GM18520 (cell line): ENCODE measurements around the gene GRXCR1.

Experiments
- ATAC-seq: cut with Tn5 transposase; IDR thresholded peaks from one replicate; pipeline ENCODE4 v1.9.1; 2021; ENCODE audit not compliant: unreplicated experiment

GRXCR1 gene

DNA sequence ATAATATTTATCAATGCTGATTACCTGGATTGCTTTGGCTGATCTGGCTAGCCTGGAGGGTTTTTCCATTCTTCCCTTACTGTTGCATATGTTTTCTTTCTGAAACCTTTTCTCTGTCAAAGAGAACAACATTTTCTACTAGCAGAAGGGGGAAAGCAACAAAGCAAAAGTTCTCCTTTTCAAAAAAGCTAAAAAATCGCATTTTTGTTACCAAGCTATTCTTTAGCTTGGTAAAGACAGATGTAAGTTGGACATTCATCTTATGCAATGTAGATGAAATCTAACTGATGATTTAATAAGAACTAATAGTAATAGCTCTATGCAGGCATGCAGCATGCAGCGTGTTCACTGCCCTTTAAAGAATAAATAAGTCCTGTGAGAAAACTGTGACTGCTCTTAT is at the start of gene GRXCR1:
Gene GRXCR1 (plus strand): TSS at position 301 of the 400 bp plus-strand sequence. CDS start 554 bp downstream, outside the sequence.
- ATAC-seq, result no peak

DNA sequence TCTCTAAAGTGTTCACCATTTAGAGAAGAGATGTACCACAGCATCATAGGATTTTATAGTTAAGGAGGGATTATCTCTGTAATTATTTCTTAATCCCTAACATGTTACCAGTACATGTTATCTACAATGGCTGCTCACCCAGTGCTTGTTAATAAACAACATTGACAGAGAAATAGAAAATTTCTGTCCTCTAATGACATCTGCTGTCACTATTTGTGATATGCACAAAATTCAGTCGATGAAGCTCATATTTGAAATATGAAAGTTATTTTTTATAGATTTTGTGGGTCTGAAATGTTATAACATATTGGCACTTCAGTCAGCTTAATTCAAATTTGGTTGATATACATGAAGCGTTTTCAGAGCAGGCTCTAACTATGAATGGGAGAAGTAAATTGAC is 48.8 kb upstream of the GRXCR1 start:
- ATAC-seq, result no peak

DNA sequence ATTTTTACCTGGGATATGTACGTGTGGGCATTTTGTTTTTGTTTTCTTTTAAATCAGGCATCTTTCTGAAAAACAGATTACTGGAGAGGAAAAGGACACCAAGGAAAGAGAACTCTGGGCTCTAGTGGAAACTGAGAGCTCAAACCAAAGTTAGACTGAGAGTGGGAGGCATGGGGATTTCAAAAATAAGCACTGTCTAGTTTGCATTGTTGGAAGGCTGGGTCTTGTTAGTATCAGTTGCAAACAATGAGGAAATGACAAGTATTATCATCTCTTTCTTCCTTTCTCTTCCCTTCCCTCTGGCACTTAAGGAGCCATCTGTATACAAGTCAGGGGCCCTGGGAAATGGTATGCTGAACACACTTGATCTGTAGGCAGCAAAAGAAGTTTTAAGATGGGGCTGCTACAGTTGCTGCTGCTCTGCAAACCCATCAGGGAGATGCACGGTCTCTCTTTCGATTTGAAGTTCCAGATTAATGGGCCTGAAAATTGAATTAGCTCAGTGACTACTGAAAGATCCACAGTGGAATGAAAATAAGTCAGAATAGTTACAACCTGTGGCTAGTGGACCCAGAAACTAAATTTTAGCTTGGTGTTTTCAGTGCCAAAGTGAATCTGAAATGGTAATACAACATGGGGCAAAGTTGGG is 48.0 kb upstream of the GRXCR1 start:
- ATAC-seq, result no peak

- ATAC-seq, result no peak
Measured at GRCh38 chr4:42845586-42845985, 46.9 kb upstream of the GRXCR1 start.

DNA sequence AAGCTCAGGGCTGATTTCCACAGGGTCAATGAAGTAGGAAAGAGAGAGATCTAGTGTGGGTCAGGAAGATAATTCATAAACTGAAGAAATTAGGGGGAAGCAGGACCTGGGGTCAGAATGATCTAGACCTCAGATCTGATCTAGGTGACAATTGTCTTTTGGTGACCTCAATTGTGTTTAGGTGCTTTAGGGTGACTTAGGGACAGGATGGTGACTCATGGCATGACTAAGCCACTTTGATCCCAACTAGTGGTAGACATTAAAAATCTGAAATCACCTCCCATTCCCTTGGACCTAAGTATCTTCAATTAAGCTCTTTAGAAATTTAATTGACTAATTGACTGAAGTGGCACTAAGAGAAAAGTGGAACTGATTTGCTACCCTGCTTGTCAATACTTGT is 36.7 kb upstream of the GRXCR1 start:
- ATAC-seq, result no peak

DNA sequence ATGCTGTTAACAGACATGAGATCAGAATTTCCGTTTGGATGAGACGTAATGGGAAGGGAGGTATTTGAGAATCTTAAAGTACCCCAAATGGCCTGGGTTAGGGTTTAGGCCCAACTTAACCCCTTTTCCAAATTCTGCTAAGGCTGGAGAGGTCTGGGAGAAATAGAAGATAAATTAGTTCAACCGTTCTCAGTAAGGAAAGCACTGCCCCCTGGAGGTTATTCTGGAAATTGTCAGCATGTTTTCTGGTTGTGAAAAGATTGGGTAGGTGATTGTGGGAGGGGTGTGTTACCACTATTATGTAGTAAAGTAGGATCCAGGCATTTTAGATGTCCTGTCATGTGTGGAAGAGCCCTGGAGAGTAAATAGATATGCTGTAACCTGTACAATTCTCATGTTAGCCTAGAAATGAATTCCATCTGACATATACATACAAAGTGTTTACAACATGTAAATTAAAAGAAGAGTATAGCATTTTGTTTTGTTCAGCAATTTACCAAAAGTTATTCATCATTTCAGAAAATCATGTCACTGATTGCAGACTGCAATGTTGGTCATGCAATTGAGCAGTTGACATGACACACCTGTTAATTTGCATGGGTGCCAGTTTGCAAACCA is 26.8 kb upstream of the GRXCR1 start:
- no peak for ATAC-seq

DNA sequence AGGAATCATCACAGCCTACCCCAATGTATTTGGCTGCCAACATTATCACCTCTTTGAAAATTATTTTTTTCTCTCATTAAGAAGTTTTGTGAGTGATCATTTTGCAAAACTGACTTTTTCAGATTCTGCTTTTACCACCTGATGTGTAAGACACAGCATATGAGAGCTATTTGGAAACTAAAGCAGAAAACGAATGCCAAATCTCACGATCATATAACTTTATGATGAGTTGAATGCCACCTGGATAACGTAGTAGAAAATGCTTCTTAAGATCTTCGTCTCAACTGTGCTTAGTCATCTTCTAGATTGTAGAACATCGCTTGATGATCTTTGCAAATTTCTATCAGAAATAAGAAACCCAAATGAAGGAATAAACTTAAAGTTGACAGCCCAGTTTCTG is 21.3 kb upstream of the GRXCR1 start:
- ATAC-seq, result no peak

DNA sequence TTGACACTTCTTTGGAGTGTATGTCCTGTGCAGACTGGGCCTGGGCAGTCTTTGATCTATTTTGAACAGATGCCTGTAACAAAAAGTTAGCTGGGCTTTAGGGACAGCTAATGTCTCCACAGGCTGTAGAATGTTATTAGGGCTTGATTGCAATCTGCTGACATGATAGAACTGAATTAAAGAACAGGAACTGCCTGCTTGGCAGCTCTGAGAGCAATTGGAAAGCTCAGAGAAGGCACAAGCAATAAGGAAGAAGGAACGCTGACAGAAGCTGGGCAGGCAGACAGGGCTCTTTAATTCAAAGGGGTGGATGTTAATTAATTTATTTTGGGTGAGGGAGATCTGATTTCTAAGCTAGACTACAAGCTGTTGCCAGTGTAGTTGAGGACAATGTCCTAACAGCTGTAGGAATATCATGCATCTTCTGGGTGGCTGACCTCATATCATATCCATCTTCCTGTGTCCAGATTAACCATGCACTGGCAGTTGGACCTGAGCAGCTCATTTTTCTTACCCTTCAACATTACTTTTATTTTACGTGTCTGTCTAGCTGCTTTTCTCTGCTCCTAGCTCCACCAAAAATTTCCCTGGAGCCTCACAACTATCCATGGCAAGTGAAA is 20.7 kb upstream of the GRXCR1 start:
- no peak for ATAC-seq

- no peak for ATAC-seq
Measured at GRCh38 chr4:42878863-42879262, 13.7 kb upstream of the GRXCR1 start.

- no peak for ATAC-seq
Measured at GRCh38 chr4:42881253-42881652, 11.3 kb upstream of the GRXCR1 start.

- no peak for ATAC-seq
Measured at GRCh38 chr4:42891644-42892043, 869 bp upstream of the GRXCR1 start.

GRCh38 chr4:42895452-42895851 is 2.9 kb downstream of the GRXCR1 start:
- ATAC-seq, result no peak

GRCh38 chr4:42904986-42905385 is 12.5 kb downstream of the GRXCR1 start:
- ATAC-seq, result no peak

GRCh38 chr4:42905591-42905990 is 13.1 kb downstream of the GRXCR1 start:
- ATAC-seq, result no peak

DNA sequence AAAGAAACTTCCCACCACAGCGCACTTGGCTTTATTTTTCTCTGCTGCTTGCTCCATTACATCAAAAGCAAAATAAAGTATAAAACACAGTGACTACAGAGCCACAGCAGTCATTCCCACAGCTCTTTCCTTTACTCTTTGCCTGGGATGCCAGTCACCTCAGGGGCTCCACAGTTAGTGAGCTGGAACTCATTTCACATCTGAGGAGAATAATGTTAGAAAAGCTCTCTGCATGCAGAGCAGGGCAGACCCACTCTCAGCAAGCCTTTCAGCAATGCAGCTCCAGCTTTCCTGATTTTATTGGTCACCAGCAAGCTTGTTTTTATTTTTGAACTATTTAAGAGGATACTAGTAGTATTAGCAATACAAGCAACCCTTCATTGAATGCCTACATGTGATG is 13.8 kb downstream of the GRXCR1 start:
- no peak for ATAC-seq

GRCh38 chr4:42906891-42907759 is 14.6 kb downstream of the GRXCR1 start:
- no peak for ATAC-seq

GRCh38 chr4:42910459-42910858 is 17.9 kb downstream of the GRXCR1 start:
- ATAC-seq, result no peak

DNA sequence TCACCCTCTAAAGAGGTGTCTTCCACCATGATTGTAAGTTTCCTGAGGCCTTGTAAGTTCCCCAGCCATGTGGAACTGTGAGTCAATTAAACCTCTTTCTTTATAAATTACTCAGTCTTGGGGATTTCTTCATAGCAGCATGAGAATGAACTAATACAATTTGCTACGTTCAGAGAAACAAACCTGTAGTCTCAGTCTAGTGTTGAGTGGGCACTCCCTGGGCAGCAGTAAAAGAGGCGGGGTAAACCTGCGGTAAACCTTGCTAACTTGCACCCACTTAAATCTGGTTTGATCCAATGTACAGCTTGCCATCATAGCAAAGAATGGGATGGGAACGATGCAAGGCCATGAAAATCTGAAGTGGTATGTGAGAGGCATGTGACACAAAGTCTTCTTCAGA is 22.4 kb downstream of the GRXCR1 start:
- no peak for ATAC-seq

GRCh38 chr4:42915484-42915883 is 23.0 kb downstream of the GRXCR1 start:
- ATAC-seq, result no peak

DNA sequence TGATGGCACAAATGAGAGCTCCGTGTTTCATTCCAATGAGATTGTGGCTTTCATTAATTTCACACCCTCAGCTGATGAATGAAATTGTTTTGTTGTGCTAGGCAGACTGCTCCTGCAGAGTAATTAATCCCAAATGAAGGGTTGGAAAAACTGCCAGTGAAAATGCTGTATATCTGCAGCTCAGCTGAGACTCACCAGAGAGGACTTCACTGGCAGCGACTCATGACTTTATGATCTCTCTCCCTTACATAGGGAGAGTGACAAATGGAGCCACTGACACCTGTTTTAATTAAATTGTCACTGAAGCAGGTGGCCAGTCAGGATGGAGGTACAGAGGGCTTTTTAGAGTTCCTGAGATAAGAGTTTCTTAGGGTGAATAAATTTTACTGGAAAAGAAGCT is 24.8 kb downstream of the GRXCR1 start:
- ATAC-seq, result no peak

- ATAC-seq, result no peak
Measured at GRCh38 chr4:42923431-42923830, 30.9 kb downstream of the GRXCR1 start.

- ATAC-seq, result no peak
Measured at GRCh38 chr4:42925921-42926320, 33.4 kb downstream of the GRXCR1 start.
